ACHN (cell line): Measurements from ENCODE around the gene TTC29.
"Not testable (repeated sequence)": the region's sequence is repeated elsewhere in the genome, so short reads cannot be mapped to it uniquely, and the experiment has no call there.

ENCODE experiments used
- DNase-seq: peaks from one replicate; pipeline ENCODE4 v3.0.0-alpha.2; 2015
- in situ Hi-C: cut with HindIII; loops from 2 replicates; pipeline ENCODE4 v1.10.0; 2017; ENCODE audit warnings: low sequenced_read_pairs, low pct_ligation_motif_present, low pct_unique_long_range_greater_than_20kb

TTC29 gene

GRCh38 chr4:146787731-146788130 lies 157.9 kb downstream of the TTC29 start:
- in situ Hi-C loops: no loop called here
- no peak for DNase-seq

GRCh38 chr4:146776691-146777090 lies 169.0 kb downstream of the TTC29 start:
- in situ Hi-C loops: no loop called here
- DNase-seq: no peak

GRCh38 chr4:146763560-146763959 lies 182.1 kb downstream of the TTC29 start:
- in situ Hi-C loops: no loop called here
- no peak for DNase-seq

- DNase-seq: no peak
- in situ Hi-C loops: no loop called here
Measured at GRCh38 chr4:146762016-146762415, 183.6 kb downstream of the TTC29 start.

- no peak for DNase-seq
- in situ Hi-C loops: no loop called here
Measured at GRCh38 chr4:146742416-146742815, 203.2 kb downstream of the TTC29 start.

GRCh38 chr4:146739182-146739581 lies 206.5 kb downstream of the TTC29 start:
- no peak for DNase-seq
- in situ Hi-C loops: no loop called here

- in situ Hi-C loops, DNase-seq: not testable (repeated sequence)
Measured at GRCh38 chr4:146723519-146723918, 222.1 kb downstream of the TTC29 start.

- no peak for DNase-seq
Measured at GRCh38 chr4:146709956-146710355, 235.7 kb downstream of the TTC29 start.

GRCh38 chr4:146699910-146700309 lies 245.8 kb downstream of the TTC29 start:
- in situ Hi-C loops: no loop called here
- DNase-seq: no peak

More at GRCh38 chr4:146709956-146710355, 235.7 kb downstream of the TTC29 start:
- in situ Hi-C loops: no loop called here

GRCh38 chr4:146674829-146675570 lies 270.7 kb downstream of the TTC29 start:
- DNase-seq: no peak
- in situ Hi-C loops: no loop called here

- in situ Hi-C loops, DNase-seq: not testable (repeated sequence)
Measured at GRCh38 chr4:146663968-146664311, 281.7 kb downstream of the TTC29 start.

GRCh38 chr4:146661367-146661766 lies 284.3 kb downstream of the TTC29 start:
- DNase-seq: no peak
- in situ Hi-C loops: no loop called here
